ENCODE results near the gene TBC1D14. TPM values are rescaled to one million over a fixed set of nuclear protein-coding genes. Genes with fewer than 3 reads are reported as not detected.

The TBC1D14 gene
- total RNA-seq, 2 experiments from 2014 or later: 39.4 to 39.8 TPM

- Mint-ChIP-seq H3K9me3 (ENCODE audit: insufficient read depth) (no peaks in the 10 kb centered on the region), H3K4me3 (no peak overlapping the region), H3K36me3 (ENCODE audit: low read depth) (peaks cover 58% of the 10 kb centered on the region), H3K27me3 (ENCODE audit: low read depth) (no peaks in the 10 kb centered on the region), H3K27ac (no peak overlapping the region), H3K4me1 (ENCODE audit: low read depth) (peaks cover 42% of the 10 kb centered on the region)
- DNase-seq: no peak
- ChIA-PET POLR2A (interaction anchor here (0.6 kb wide), 1 partner anchor 8 kb away, joined by 3 read pairs; no protein-coding TSS in a partner anchor), CTCF (interaction anchor here (1.4 kb wide), 1 partner anchor 22 kb away, joined by 3 read pairs; no protein-coding TSS in a partner anchor)
- ATAC-seq: no peak
Measured at GRCh38 chr4:6996481-6996880, 86.9 kb downstream of the TBC1D14 start.

GRCh38 chr4:6999172-7000086 lies 89.8 kb downstream of the TBC1D14 start:
- H3K27me3 Mint-ChIP-seq (ENCODE audit: low read depth): no peaks in the 10 kb centered on the region
- ChIA-PET CTCF (interaction anchor here (1.4 kb wide), 1 partner anchor 70 kb away, joined by 4 read pairs; no protein-coding TSS in a partner anchor), POLR2A (interaction anchor here (0.9 to 1.6 kb wide), 3 partner anchors 12 to 43 kb away, joined by 3 to 9 read pairs (median 5); partner anchors contain the start of gene TADA2B)
- peaks cover 63% of the 10 kb centered on the region for H3K36me3 Mint-ChIP-seq (ENCODE audit: low read depth)
- no peaks in the 10 kb centered on the region for H3K9me3 Mint-ChIP-seq (ENCODE audit: insufficient read depth)
- peaks cover 23% of the 10 kb centered on the region for H3K4me1 Mint-ChIP-seq (ENCODE audit: low read depth)
- ATAC-seq: peak; percentile 82
- no peak overlapping the region for H3K4me3 Mint-ChIP-seq
- H3K27ac Mint-ChIP-seq: peak overlapping the region; percentile 86
- DNase-seq: peak; percentile 49

GRCh38 chr4:7000421-7001176 lies 91.0 kb downstream of the TBC1D14 start:
- H3K4me1 Mint-ChIP-seq (ENCODE audit: low read depth): peaks cover 23% of the 10 kb centered on the region
- CTCF ChIA-PET: no interaction called here
- no peaks in the 10 kb centered on the region for H3K9me3 Mint-ChIP-seq (ENCODE audit: insufficient read depth)
- DNase-seq: no peak
- H3K4me3 Mint-ChIP-seq: no peak overlapping the region
- no peak for ATAC-seq
- H3K36me3 Mint-ChIP-seq (ENCODE audit: low read depth): peaks cover 58% of the 10 kb centered on the region
- peak overlapping the region; percentile 86 for H3K27ac Mint-ChIP-seq
- H3K27me3 Mint-ChIP-seq (ENCODE audit: low read depth): no peaks in the 10 kb centered on the region
- POLR2A ChIA-PET: no interaction called here

GRCh38 chr4:7001271-7001670 lies 91.6 kb downstream of the TBC1D14 start:
- ATAC-seq (no peak), DNase-seq (no peak)
- Mint-ChIP-seq H3K4me3 (no peak overlapping the region), H3K9me3 (ENCODE audit: insufficient read depth) (no peaks in the 10 kb centered on the region), H3K4me1 (ENCODE audit: low read depth) (peaks cover 23% of the 10 kb centered on the region), H3K27me3 (ENCODE audit: low read depth) (no peaks in the 10 kb centered on the region), H3K36me3 (ENCODE audit: low read depth) (peaks cover 58% of the 10 kb centered on the region), H3K27ac (no peak overlapping the region)
- POLR2A ChIA-PET: no interaction called here
- CTCF ChIA-PET: no interaction called here

GRCh38 chr4:7002336-7002735 lies 92.7 kb downstream of the TBC1D14 start:
- Mint-ChIP-seq H3K9me3 (ENCODE audit: insufficient read depth) (no peaks in the 10 kb centered on the region), H3K27ac (peak overlapping the region; percentile 28), H3K27me3 (ENCODE audit: low read depth) (no peaks in the 10 kb centered on the region), H3K4me3 (no peak overlapping the region), H3K36me3 (ENCODE audit: low read depth) (peaks cover 55% of the 10 kb centered on the region), H3K4me1 (ENCODE audit: low read depth) (peaks cover 23% of the 10 kb centered on the region)
- ChIA-PET POLR2A (no interaction called here), CTCF (no interaction called here)
- DNase-seq (no peak), ATAC-seq (no peak)

GRCh38 chr4:7003176-7003878 lies 93.7 kb downstream of the TBC1D14 start:
- Mint-ChIP-seq H3K27ac (no peak overlapping the region), H3K4me3 (no peak overlapping the region), H3K4me1 (ENCODE audit: low read depth) (peaks cover 24% of the 10 kb centered on the region), H3K27me3 (ENCODE audit: low read depth) (no peaks in the 10 kb centered on the region), H3K36me3 (ENCODE audit: low read depth) (peaks cover 55% of the 10 kb centered on the region), H3K9me3 (ENCODE audit: insufficient read depth) (no peaks in the 10 kb centered on the region)
- DNase-seq: no peak
- CTCF ChIA-PET: no interaction called here
- POLR2A ChIA-PET: no interaction called here
- no peak for ATAC-seq

GRCh38 chr4:7003879-7004240 lies 94.2 kb downstream of the TBC1D14 start:
- ChIA-PET CTCF (interaction anchor here (0.7 to 1.0 kb wide), 2 partner anchors 30 to 285 kb away, joined by 4 read pairs; no protein-coding TSS in a partner anchor), POLR2A (no interaction called here)
- Mint-ChIP-seq H3K27ac (no peak overlapping the region), H3K4me1 (ENCODE audit: low read depth) (peaks cover 20% of the 10 kb centered on the region), H3K36me3 (ENCODE audit: low read depth) (peaks cover 55% of the 10 kb centered on the region), H3K27me3 (ENCODE audit: low read depth) (no peaks in the 10 kb centered on the region), H3K9me3 (ENCODE audit: insufficient read depth) (no peaks in the 10 kb centered on the region), H3K4me3 (no peak overlapping the region)
- ATAC-seq: no peak
- DNase-seq: no peak

- ChIA-PET CTCF (interaction anchor here (0.7 to 1.0 kb wide), 2 partner anchors 30 to 286 kb away, joined by 4 read pairs; no protein-coding TSS in a partner anchor), POLR2A (no interaction called here)
- H3K9me3 Mint-ChIP-seq (ENCODE audit: insufficient read depth): no peaks in the 10 kb centered on the region
- DNase-seq: no peak
- H3K27me3 Mint-ChIP-seq (ENCODE audit: low read depth): no peaks in the 10 kb centered on the region
- no peak overlapping the region for H3K4me3 Mint-ChIP-seq
- H3K27ac Mint-ChIP-seq: no peak overlapping the region
- peaks cover 54% of the 10 kb centered on the region for H3K36me3 Mint-ChIP-seq (ENCODE audit: low read depth)
- no peak for ATAC-seq
- peaks cover 15% of the 10 kb centered on the region for H3K4me1 Mint-ChIP-seq (ENCODE audit: low read depth)
Measured at GRCh38 chr4:7004331-7004730, 94.7 kb downstream of the TBC1D14 start.

- ATAC-seq (no peak), DNase-seq (no peak)
- H3K4me1 Mint-ChIP-seq (ENCODE audit: low read depth): peaks cover 6% of the 10 kb centered on the region
- H3K9me3 Mint-ChIP-seq (ENCODE audit: insufficient read depth): no peaks in the 10 kb centered on the region
- no peak overlapping the region for H3K27ac Mint-ChIP-seq
- ChIA-PET CTCF (no interaction called here), POLR2A (no interaction called here)
- H3K27me3 Mint-ChIP-seq (ENCODE audit: low read depth): no peaks in the 10 kb centered on the region
- no peak overlapping the region for H3K4me3 Mint-ChIP-seq
- peaks cover 48% of the 10 kb centered on the region for H3K36me3 Mint-ChIP-seq (ENCODE audit: low read depth)
Measured at GRCh38 chr4:7005571-7005970, 95.9 kb downstream of the TBC1D14 start.

- Mint-ChIP-seq H3K4me3 (no peak overlapping the region), H3K36me3 (ENCODE audit: low read depth) (peaks cover 41% of the 10 kb centered on the region), H3K9me3 (ENCODE audit: insufficient read depth) (no peaks in the 10 kb centered on the region), H3K27ac (no peak overlapping the region), H3K4me1 (ENCODE audit: low read depth) (peaks cover 4% of the 10 kb centered on the region), H3K27me3 (ENCODE audit: low read depth) (no peaks in the 10 kb centered on the region)
- ATAC-seq: no peak
- POLR2A ChIA-PET: no interaction called here
- no peak for DNase-seq
- CTCF ChIA-PET: no interaction called here
Measured at GRCh38 chr4:7006411-7006810, 96.8 kb downstream of the TBC1D14 start.

GRCh38 chr4:7007142-7007907 lies 97.7 kb downstream of the TBC1D14 start:
- Mint-ChIP-seq H3K27ac (peak overlapping the region; percentile 23), H3K4me3 (no peak overlapping the region), H3K36me3 (ENCODE audit: low read depth) (peaks cover 33% of the 10 kb centered on the region), H3K9me3 (ENCODE audit: insufficient read depth) (no peaks in the 10 kb centered on the region), H3K27me3 (ENCODE audit: low read depth) (no peaks in the 10 kb centered on the region), H3K4me1 (ENCODE audit: low read depth) (peaks cover 4% of the 10 kb centered on the region)
- ATAC-seq (no peak), DNase-seq (no peak)
- CTCF ChIA-PET: no interaction called here
- POLR2A ChIA-PET: no interaction called here
